CD4-positive, alpha-beta T cell treated with Interleukin-15 for 1 hour (primary cell): ENCODE measurements around the gene KPTN.

Source experiments
- DNase-seq: peaks from one replicate; pipeline ENCODE4 v3.0.0-alpha.2; 2020

Gene KPTN

DNA sequence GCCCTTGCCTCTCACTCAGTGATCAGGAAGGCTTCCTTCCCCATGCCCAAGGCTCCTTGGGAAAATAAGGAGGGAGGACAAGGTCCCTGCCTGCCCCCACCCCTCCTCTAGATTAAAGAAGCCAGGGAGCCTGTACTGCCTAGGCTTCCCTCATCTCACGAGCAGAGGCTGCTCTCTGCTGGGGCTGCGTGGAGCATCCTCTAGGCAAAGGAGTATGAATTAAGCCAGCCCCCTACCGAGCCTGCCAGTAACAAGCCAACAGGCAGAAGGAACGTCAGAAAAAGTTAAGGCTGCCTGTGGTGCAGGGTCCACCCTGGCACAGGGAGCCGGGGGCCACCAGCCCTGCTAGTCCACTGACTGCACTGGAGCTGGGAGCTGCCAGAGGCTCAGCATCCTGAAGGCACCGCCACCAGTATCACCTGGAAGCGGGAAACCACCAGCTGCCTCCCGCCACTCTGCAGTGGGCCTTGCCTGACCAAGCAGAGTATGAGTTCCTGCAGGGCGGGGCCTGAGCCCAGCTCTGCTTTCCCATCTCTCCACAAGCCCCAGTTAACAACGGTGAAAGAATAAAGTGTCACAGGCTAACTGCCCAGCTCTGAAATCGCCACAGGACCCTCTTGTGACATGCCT lies 24.0 kb upstream of the KPTN start:
- no peak for DNase-seq

GRCh38 chr19:47507012-47507411 lies 23.0 kb upstream of the KPTN start:
- DNase-seq = no peak

DNA sequence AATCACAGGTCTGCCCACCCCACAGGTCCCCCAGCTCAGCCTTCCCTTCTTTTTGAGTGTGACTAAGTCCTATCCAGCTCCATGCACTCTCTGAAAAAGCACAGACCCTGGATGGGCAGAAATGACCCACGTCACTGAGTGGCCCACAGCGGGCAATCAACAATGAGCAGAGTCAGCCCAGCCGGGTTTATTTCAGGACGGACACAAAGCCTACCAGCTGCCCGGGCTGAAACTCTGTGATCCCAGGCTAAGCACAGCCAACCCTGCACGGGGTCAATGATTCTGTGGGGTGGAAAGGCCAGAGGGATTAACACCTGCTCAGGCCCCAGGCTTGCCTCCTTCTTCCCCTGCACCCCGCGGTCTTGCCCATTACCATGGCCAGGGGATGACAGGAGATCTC lies 22.4 kb upstream of the KPTN start:
- DNase-seq = no peak

GRCh38 chr19:47505506-47505905 lies 21.5 kb upstream of the KPTN start:
- DNase-seq = no peak

GRCh38 chr19:47503826-47504150 lies 19.8 kb upstream of the KPTN start:
- no peak for DNase-seq

- DNase-seq = no peak
Measured at GRCh38 chr19:47503130-47503825, 19.3 kb upstream of the KPTN start.

GRCh38 chr19:47499863-47500830 lies 16.1 kb upstream of the KPTN start:
- DNase-seq = no peak

- DNase-seq = no peak
Measured at GRCh38 chr19:47499371-47499770, 15.4 kb upstream of the KPTN start.

GRCh38 chr19:47498561-47498960 lies 14.5 kb upstream of the KPTN start:
- DNase-seq = no peak

- no peak for DNase-seq
Measured at GRCh38 chr19:47497821-47498520, 14.0 kb upstream of the KPTN start.

GRCh38 chr19:47497050-47497766 lies 13.2 kb upstream of the KPTN start:
- no peak for DNase-seq

- no peak for DNase-seq
Measured at GRCh38 chr19:47495478-47496372, 11.7 kb upstream of the KPTN start.

DNA sequence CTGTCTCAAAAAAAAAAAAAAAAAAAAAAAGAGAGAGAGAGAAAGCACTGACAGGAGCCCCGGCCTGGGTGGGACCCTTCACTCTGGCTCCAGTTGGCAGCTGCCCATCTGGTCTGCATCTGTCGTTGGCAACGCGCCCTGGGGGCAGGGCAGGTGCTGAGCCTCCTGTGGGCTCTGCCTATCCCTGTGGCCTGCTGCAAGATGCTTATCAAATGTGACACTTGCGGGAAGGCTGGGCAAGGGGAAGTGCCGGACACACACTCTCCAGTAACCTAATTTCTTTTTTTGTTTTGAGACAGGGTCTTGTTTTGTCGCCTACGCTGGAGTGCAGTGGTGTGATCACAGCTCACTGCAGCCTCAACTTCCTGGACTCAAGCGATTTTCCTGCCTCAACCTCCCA lies 10.7 kb upstream of the KPTN start:
- no peak for DNase-seq

- no peak for DNase-seq
Measured at GRCh38 chr19:47494211-47494547, 10.2 kb upstream of the KPTN start.

DNA sequence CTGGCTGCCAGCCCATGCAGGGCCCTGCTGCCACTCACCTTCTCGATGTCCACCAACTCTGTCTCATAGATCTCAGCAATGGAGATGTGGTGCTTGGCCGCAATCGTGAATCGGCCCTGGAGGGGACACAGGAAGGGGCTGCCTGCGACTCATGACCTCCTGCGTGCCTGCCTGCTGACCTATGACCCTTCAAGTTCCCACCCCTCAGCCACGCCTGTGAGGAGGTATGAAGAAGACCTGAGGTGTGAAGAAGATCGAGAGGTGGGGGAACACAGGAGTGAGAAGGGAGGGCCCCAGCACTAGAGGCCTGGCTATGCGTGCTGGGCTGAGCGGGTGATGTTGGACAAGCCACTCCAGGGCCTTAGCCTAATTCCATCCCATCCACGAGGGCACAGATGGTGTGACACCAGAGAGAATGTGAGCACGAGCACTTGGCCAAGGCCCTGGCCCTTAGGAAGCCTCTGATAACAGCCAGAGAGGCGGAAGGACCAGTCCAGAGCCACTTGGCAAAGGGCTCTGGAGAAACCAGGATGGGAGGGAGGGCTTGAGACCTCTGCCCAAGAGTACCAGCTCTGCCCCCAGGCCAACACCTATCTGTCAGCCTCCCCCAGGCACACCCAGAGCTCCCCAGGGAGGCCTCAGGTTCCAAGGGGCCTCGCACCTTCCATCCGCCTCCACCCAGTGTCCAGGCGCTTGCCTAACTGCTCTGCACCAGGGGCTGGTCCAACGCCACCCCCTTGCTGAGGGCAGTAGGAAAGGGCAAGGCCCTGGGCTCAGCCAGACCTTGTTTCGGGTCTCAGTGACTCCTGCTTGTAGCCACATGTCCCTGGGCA lies 9.6 kb upstream of the KPTN start:
- DNase-seq = no peak

DNA sequence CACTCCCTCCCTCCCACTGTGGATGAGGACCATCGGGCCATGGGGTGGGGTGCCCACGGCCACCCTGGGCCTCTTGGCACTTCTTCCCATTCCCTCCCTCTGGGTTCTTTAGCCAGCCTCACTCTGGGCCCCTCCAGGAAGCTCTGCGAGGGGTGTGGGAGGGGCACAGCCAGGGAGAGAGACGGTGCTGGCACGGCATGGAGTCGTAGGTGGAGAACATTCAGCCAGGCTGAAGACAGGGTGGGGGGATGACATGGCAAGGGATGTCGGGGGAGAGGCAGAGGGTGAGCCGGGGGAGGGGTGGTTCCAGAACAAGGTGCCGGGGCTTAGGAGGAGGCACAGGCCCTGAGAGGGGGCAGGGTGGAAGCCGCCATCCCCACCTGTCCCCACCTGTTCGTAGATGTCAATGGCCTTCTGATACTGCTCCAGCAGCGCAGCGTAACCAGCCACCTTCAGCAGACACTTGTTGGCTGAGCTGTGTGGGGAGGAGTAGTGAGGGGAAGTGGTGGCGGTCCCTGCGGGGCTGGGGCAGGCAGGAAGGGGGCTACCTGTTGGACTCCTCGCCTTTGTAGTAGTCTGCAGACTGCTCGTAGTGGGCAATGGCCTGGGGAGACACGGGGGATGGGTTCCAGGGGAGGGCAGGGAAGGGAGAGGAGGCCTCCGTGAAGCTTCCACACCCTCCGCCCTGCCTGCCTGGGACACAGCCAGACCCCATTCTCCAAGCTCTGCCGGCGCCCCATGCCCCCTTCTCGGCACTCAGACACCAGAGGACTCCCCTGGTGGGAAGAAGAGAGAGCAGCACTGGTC lies 8.8 kb upstream of the KPTN start:
- DNase-seq = no peak

DNA sequence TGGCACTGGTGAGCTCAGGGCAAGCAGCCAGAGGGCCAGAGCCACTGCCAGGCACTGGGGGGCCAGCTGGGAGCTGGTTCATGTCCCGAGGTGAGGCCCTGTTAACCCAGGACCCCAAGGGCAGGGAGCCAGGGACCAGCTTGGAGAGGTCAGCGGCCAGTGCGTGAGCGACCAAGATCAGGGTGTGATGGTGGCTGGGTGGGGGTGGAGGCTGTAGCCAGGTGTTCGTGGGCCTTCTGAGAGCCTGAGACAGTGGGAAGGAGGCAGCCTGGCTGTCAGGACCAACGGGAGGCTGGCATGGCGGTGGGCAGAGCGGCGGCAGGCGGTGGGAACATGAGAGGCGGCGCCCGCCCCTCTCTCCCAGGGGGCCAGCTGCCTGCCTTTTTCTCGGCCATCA lies 8.1 kb upstream of the KPTN start:
- no peak for DNase-seq

DNA sequence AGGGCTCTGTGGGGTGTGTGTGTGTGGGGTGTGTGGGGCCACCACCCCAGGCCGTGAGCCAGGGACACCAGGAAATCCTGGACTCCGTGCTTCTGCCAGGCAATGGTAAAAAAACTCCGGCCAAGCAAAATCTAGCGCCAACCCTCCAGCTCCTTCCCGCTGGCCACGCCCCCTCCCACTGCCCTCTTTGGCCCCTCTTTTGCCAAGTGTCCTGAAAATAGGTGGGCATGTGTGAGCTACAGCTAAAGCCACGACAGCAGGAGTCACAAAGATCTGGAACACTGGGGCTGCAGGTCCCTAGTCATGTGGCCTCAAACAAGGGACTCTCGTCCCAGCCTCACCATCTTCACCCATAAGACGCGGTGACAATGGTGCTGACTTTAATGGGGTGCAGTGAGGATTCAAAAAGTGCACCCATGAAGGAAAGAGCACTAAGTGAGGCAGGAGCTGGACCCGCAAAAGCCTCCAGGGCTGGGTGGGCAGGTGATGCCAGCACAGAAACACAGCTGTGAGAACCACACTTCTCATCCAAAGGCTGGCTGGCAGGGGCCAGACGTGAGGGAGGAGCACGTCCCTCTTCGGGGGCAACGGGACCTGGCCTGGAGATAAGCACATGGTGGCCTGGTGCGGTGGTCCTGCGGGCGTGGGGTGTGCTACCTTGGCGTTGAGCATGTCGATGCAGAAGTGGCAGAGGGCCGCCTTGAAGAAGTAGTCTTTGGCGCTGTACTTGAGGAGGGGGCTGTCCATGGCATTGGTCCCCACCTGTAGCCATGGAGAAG lies 7.5 kb upstream of the KPTN start:
- no peak for DNase-seq

DNA sequence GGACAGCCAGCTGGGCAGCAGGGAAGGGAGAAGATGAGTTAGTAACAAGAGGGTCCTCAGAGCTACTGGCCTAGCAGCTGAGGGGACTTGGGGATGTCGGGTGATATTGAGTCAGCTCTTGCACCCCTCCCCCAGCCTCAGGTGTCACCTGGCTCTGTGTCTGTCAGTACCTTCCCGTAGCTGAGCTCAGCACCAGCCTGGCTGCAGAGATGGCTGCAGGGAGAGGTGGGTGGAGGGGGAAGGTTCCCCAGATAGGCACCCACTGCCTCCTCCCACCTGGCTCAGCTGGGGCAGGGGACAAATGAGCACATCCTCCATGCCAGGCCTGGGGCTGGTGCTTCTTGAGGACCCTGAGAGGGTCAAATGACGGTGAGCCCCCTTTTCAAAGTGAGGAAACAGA lies 6.8 kb upstream of the KPTN start:
- no peak for DNase-seq
